GM12865 (cell line): ENCODE results near the gene TMEFF2.

Experiments
- DNase-seq: peaks from one replicate; pipeline ENCODE4 v3.0.0; 2010; ENCODE audit warnings: low read depth
- H3K4me3 ChIP-seq: 2 replicates; pipeline ENCODE4 v1.5.1; 2011; ENCODE audit warnings: mild to moderate bottlenecking, low read depth, low read length, control low read depth
- TF ChIP-seq, protein P1 (sequence below): IDR thresholded peaks from 2 replicates; pipeline ENCODE4 v1.5.1; 2011; ENCODE audit warnings: low read length, control low read depth, low read depth, inconsistent platforms; ENCODE audit not compliant: insufficient read depth; ENCODE audit errors: missing control alignments

Gene TMEFF2, protein sequence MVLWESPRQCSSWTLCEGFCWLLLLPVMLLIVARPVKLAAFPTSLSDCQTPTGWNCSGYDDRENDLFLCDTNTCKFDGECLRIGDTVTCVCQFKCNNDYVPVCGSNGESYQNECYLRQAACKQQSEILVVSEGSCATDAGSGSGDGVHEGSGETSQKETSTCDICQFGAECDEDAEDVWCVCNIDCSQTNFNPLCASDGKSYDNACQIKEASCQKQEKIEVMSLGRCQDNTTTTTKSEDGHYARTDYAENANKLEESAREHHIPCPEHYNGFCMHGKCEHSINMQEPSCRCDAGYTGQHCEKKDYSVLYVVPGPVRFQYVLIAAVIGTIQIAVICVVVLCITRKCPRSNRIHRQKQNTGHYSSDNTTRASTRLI

DNA sequence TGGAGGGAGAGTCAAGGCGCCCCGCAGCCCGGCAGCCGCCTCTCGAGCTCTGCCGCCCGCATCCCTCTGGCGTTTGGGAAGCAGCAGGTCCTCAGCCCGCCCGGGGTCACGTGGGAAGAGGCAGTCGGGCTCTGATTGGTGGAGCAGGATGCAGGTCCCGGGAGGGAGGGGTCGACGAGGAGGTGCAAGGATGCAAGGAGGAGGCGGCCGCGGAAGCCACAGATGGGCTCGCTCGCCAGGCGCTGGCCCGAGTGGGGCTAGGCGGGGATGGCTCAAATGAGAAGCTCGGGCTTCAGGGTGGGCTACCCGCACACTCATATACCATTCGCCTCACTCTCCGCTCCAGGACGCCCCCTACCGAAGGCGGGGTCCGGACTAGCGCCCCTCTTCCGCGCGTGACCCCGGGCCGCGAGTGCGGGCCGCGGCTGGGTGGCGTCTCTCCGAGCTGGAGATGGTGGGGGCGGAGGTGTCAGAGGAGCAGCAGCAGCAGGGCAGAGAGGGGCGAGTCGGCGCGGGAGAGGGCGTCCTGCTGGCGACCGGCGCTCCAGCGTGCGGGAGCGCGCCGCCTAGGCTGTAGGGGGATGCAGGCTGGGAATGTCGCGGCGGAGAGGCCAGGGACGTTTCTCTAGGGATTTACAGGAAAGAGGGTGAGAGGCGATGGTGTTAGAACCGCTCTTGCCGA, at the start of gene TMEFF2:
Gene TMEFF2 (minus strand): TSS at position 68 of the 682 bp plus-strand sequence. CDS start 409 bp downstream, outside the sequence.
- TF ChIP-seq, protein P1, sequence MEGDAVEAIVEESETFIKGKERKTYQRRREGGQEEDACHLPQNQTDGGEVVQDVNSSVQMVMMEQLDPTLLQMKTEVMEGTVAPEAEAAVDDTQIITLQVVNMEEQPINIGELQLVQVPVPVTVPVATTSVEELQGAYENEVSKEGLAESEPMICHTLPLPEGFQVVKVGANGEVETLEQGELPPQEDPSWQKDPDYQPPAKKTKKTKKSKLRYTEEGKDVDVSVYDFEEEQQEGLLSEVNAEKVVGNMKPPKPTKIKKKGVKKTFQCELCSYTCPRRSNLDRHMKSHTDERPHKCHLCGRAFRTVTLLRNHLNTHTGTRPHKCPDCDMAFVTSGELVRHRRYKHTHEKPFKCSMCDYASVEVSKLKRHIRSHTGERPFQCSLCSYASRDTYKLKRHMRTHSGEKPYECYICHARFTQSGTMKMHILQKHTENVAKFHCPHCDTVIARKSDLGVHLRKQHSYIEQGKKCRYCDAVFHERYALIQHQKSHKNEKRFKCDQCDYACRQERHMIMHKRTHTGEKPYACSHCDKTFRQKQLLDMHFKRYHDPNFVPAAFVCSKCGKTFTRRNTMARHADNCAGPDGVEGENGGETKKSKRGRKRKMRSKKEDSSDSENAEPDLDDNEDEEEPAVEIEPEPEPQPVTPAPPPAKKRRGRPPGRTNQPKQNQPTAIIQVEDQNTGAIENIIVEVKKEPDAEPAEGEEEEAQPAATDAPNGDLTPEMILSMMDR, result no peak
- H3K4me3 ChIP-seq, result no peak within 1 kb of the TSS
- peak; percentile 44 for DNase-seq

DNA sequence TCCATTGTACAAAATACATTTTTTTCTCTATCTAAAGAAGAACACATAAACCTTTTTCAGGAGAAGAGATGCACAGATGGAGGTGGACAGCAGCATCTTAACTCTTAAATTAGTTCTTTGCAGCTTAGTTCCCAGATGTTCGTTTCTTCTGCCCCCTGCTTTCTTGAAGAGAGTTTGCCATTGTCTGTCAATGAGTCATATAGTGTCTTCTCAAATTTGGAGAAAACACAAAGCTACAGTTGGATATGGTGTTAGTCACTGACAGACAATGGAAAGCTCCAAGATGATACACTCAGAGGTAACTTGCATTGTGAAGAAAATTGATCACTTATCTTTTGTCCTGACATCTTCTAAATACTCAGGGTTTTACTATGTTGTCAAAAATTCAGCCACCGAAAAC, 48.8 kb upstream of the TMEFF2 start:
- no peak for DNase-seq
- H3K4me3 ChIP-seq, result no peak overlapping the region
- TF ChIP-seq, protein P1, result no peak

DNA sequence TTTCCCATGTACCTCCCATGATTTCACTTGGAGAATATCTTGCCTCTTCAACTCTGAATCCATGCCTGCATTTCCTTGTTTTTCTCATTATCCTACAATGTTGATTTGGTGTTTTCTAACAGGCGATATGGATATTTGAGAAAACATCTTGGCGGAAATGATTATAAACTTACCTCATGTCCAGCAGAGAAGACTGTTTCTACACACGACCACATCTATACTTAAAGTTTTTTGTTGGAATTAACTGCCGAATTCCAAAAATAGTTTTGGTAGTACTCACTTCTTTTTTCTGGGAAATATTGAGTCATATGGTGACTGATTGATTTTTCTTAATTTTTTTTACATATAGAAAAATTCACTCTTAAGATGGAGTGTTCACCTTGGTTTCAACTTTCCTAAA, 41.4 kb upstream of the TMEFF2 start:
- no peak for DNase-seq

DNA sequence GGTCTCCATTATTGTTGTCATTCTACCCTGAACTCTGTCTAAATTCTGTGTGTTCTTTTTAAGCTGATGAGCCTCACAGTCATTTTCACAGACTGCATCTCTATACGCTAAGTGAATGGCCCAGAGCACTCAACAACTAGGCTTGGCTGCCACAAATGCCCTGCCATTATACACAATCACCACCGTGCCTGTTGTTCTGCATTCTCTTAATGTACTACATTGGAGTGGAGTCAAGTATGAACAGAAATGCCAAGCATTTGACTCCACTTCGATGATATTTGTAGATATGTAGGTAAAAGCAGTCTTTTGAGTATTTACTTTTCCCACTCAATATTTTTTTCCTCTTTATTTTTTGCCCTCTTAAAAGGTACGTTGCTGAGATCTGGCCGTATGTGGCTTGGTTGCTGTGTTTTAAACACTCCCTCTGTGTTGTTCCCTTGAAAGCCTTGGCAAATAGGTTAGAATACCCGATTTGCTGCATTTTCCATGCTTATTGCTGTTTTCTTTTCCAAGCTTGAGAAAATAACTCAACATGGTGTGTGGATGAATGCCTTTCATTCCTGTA, 36.2 kb upstream of the TMEFF2 start:
- TF ChIP-seq, protein P1, result no peak
- H3K4me3 ChIP-seq, result no peak overlapping the region
- no peak for DNase-seq

More for the DNA sequence above, 41.4 kb upstream of the TMEFF2 start:
- TF ChIP-seq, protein P1, result no peak
- H3K4me3 ChIP-seq, result no peak overlapping the region

DNA sequence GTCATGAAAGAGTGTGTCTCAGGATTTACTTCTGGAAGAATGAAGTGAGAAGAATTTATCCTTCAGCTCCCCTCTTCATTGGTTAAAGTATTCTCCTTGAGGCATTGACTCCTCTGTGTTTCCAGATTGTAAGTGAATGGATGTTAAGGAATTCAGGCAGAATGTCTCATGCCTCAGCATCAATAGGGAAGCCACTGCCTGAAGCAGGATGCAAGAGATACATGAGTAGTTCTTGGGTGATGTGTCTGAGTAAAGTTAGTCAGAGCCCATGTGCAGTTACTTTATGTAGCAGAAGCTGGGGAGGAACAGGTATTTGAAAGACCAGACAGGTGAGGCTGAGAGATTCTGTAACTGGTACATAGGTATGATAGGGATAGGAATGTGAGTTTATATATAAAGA, 34.0 kb upstream of the TMEFF2 start:
- no peak for DNase-seq
- TF ChIP-seq, protein P1, result no peak
- no peak overlapping the region for H3K4me3 ChIP-seq

DNA sequence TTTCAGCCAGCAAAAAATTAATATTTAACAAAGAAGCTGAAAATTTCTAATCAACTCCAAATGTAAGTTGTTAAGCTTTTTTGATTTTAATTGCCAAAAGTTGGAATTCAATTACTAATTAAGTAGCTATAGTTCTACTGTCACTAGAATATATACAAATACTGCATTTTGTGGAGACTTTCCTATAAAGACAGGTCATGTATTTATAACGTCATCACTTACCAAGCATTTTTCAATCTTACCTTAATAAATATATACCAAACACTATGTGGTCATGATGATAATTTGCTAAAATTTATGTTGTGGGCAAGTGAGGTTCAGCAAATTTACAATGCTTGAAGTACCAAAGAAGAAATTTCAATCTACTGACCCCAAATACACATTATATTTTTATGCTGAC, 24.2 kb upstream of the TMEFF2 start:
- no peak for DNase-seq
- no peak overlapping the region for H3K4me3 ChIP-seq
- TF ChIP-seq, protein P1, result no peak
